GM12873 (cell line): ENCODE results near the gene DPRX.

Experiments used
- TF ChIP-seq, protein P1 (sequence below): IDR thresholded peaks from 2 replicates; pipeline ENCODE4 v1.5.1; 2012; ENCODE audit warnings: low read depth, mild to moderate bottlenecking, moderate library complexity, low read length, control low read depth; ENCODE audit not compliant: insufficient read depth; ENCODE audit errors: missing control alignments

Gene DPRX

DNA sequence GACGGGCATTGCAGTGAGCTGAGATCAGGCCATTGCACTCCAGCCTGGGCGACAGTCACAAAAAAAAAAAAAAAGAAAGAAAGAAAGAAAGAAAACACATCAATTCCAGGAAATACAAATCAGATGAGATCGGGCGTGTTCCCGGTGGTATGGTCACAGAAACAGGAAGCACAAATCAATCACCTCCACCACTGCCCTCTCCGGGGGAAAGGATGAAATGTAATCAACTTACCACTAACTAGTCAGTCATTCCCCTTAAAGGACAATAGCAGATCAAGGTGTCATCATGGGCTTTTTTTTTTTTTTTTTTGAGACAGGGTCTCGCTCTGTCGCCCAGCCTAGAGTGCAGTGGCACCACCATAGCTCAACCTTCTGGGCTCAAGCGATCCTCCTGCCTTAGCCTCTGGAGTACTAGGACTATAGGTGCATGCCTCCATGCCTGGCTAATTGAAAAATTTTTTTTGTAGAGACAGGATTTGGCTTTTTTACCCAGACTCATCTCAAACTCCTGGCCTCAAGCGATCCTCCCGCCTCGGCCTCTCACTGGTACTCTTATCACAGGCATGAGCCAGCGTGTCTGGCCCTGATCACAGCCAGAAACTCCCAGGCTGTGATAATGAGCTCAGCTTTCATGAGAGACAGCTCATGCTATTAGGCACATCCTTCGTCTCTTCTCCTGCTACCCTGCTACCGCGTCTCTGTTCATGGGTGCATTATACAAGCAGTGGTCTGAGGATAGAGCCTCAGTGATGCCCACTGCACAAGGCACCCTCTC lies 6.8 kb upstream of the DPRX start:
- TF ChIP-seq, protein P1, sequence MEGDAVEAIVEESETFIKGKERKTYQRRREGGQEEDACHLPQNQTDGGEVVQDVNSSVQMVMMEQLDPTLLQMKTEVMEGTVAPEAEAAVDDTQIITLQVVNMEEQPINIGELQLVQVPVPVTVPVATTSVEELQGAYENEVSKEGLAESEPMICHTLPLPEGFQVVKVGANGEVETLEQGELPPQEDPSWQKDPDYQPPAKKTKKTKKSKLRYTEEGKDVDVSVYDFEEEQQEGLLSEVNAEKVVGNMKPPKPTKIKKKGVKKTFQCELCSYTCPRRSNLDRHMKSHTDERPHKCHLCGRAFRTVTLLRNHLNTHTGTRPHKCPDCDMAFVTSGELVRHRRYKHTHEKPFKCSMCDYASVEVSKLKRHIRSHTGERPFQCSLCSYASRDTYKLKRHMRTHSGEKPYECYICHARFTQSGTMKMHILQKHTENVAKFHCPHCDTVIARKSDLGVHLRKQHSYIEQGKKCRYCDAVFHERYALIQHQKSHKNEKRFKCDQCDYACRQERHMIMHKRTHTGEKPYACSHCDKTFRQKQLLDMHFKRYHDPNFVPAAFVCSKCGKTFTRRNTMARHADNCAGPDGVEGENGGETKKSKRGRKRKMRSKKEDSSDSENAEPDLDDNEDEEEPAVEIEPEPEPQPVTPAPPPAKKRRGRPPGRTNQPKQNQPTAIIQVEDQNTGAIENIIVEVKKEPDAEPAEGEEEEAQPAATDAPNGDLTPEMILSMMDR, result no peak

DNA sequence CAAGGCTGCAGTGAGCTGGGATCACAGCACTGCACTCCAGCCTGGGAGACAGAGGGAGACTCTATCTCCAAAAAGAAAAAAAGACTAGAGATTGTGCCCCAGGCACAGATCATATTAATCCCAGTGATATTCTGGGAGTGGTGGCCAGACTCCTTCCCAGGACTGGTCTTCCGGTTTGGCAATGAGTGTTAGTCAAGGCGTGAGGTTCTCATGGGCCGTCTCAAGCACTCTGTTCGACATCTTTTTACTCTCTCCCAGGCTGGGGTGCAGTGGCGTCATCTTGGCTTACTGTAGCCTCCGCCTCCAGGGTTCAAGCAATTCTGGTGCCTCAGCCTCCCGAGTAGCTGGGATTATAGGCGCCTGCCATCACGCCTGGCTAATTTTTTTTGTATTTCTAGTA lies 5.3 kb upstream of the DPRX start:
- TF ChIP-seq, protein P1, result no peak

DNA sequence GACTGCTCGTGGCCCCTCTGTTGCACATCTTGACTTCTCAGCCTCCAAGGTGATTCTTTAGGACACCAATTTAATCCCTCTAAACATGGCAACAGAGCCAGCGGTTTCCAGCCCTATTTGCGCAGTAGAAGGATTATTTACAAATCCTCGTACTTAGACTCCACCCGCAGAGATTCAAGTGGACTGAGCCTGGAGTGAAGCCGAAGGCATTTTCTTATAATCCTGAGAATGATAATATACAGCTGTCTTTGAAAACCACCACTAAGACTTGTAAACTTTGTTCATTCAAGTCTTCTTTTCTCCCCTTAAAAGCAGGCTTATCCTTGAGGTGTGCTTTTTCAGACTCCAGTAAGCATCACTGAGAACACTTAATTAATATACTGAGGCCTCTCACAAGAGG lies 4.8 kb upstream of the DPRX start:
- TF ChIP-seq, protein P1, result no peak

DNA sequence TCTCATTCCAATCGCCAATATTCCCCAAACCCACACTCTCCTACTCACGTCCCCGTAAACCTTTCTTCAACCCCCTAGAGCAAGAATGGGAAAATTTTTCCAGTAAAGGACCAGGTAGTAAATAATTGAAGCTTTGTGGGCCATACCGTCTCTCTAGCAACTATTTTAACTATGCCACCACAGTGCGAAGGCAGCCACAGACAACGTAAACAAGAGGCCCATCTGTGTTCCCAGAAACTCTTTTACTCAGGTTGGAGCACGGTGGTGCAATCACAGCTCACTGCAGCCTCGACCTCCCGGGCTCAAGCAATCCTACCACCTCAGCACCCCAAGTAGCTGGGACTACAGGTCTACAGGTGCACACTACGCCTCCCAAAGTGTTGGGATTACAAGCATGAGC lies 3.0 kb downstream of the DPRX start:
- TF ChIP-seq, protein P1, result no peak

DNA sequence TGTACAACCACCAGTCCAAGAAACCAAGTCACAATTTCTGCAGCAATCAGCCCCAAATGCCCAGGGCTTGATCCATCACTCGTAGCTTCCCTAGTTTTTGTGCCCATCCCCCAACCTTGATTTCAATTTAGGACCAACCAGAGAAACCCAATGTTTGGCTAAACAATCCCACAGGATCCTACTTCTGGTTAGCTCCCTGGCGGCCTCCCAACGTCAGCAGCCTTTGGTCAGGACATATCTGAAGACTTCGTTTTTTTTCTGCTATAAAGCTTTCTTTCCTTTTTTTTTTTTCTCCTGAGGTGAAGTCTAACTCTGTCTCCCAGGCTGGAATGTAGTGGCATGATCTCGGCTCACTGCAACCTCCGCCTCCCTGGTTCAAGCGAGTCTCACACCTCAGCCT lies 7.7 kb downstream of the DPRX start:
- TF ChIP-seq, protein P1, result no peak

DNA sequence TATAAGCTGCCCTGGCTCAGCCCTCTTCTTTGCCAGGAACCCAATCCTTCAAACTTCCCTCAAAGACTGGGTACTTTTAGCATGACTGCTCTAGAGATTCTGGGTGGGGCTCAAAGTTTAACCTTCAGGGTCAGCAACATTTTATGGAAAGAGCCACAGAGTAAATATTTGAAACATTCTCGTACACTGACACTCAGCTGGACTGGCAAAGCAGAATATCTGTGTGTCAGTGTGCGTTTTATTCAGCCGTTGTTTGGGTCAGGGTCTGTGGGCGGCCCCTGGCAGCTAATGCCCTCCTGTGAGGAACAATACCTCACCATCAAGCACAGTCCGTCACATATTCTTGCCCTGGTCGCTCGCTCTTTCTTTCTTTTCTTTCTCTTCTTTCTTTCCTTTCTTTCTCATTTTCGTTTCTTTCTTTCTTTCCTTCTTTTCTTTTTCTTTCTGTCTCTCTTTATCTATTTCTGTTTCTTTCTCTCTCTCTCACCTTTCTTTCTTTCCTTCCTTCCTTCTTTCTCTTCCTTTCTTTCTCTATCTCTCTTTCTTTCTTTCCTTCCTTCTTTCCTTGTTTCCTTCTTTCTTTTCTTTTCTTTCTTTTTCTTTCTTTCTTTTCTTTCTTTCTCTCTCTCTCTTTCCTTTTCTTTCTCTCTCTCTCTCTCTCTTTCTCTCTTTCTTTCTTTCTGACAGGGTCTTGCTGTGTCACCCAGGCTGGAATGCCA lies 10.7 kb downstream of the DPRX start:
- TF ChIP-seq, protein P1, result no peak

DNA sequence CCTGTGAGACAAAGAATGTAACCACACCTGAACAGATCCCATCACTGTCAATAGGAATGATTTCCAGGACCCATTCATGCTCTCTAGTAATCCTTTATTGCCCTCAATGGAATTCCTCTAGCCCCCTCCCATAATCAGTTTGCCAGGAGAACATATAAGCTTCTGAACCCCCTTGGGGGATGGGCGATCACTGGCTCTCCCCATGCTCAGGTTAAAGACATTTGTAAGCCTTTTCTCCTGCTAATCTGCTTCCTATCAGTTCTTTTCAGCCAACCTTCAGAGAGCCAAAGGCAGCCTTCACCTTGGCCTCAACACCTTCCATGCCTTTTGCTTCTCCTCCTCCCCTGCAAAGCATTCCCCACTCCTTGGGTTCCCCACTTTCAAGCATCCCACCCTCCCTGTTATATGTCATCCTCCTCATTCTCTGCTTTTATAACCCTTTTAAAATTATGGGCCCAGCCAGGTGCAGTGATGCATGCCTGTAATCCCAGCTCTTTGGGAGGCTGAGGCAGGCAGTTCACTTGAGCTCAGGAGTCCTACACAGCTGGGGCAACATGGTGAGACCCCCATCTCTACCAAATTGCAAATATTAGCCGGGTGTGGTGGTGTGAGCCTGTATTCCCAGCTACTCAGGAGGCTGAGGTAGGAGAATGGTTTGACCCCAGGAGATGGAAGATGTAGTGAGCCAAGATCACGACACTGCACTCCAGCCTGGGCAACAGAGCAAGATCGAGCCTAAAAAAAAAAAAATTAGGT lies 12.4 kb downstream of the DPRX start:
- TF ChIP-seq, protein P1, result no peak
